Brain microvascular endothelial cell (primary cell): ENCODE data around the gene CMTM5.

Experiments
- DNase-seq: peaks from one replicate; pipeline ENCODE4 v3.0.0-alpha.2; 2020
- H3K27ac ChIP-seq: fragments of 250-450 bp; sonication (Bioruptor Pico); 2 replicates; pipeline ENCODE4 v1.5.1; 2020; ENCODE audit warnings: mild to moderate bottlenecking, moderate library complexity
- H3K27me3 ChIP-seq: fragments of 250-450 bp; sonication (Bioruptor Pico); replicated peaks from 2 replicates; pipeline ENCODE4 v1.5.1; 2020; ENCODE audit warnings: mild to moderate bottlenecking
- H3K36me3 ChIP-seq: fragments of 250-450 bp; sonication (Bioruptor Pico); replicated peaks from 2 replicates; pipeline ENCODE4 v1.5.1; 2020; ENCODE audit warnings: mild to moderate bottlenecking
- H3K4me3 ChIP-seq: 2 replicates; pipeline ENCODE4 v1.5.1; 2011; ENCODE audit warnings: low read depth, mild to moderate bottlenecking, control low read depth, low read length, moderate library complexity
- CTCF ChIP-seq: IDR thresholded peaks from 2 replicates; pipeline ENCODE4 v1.5.1; 2011; ENCODE audit warnings: low read depth, mild to moderate bottlenecking, moderate library complexity, low read length, control low read depth, inconsistent platforms; ENCODE audit errors: missing control alignments
- in situ Hi-C: cut with HindIII; loops from 2 replicates; pipeline ENCODE4 v1.10.0; 2017; ENCODE audit warnings: low sequenced_read_pairs, low pct_ligation_motif_present

Gene CMTM5

GRCh38 chr14:23351681-23352505 is 25.0 kb upstream of the CMTM5 start:
- H3K27ac ChIP-seq, result no peak overlapping the region
- peak overlapping the region; percentile 72 for H3K4me3 ChIP-seq
- no peaks in the 10 kb centered on the region for H3K27me3 ChIP-seq
- no peak for TF ChIP-seq CTCF
- DNase-seq, result no peak
- H3K36me3 ChIP-seq, result no peaks in the 10 kb centered on the region
- in situ Hi-C loops, result no loop called here

GRCh38 chr14:23352506-23353432 is 24.1 kb upstream of the CMTM5 start, which contains the start of gene SLC22A17:
SLC22A17 (minus strand) TSS chr14:23352887.
- no peaks in the 10 kb centered on the region for H3K36me3 ChIP-seq
- TF ChIP-seq CTCF, result peak; percentile 37
- H3K4me3 ChIP-seq, result peak within 1 kb of the TSS; percentile 72
- DNase-seq, result peak; percentile 85
- H3K27me3 ChIP-seq, result no peaks in the 10 kb centered on the region
- H3K27ac ChIP-seq, result no peak within 1 kb of the TSS
- in situ Hi-C loops, result no loop called here

- Histone ChIP-seq H3K36me3 (no peaks in the 10 kb centered on the region), H3K4me3 (no peak overlapping the region), H3K27me3 (no peaks in the 10 kb centered on the region), H3K27ac (no peak overlapping the region)
- no peak for TF ChIP-seq CTCF
- DNase-seq, result no peak
- in situ Hi-C loops, result no loop called here
Observed at GRCh38 chr14:23353433-23353780, 23.4 kb upstream of the CMTM5 start.

- TF ChIP-seq CTCF, result no peak
- DNase-seq, result no peak
- in situ Hi-C loops, result no loop called here
- Histone ChIP-seq H3K27me3 (no peaks in the 10 kb centered on the region), H3K4me3 (no peak overlapping the region), H3K36me3 (no peaks in the 10 kb centered on the region), H3K27ac (no peak overlapping the region)
Observed at GRCh38 chr14:23354990-23355389, 21.9 kb upstream of the CMTM5 start.

GRCh38 chr14:23355871-23356435 is 20.9 kb upstream of the CMTM5 start:
- in situ Hi-C loops, result no loop called here
- no peak for TF ChIP-seq CTCF
- no peak for DNase-seq
- Histone ChIP-seq H3K27me3 (no peaks in the 10 kb centered on the region), H3K27ac (no peak overlapping the region), H3K36me3 (no peaks in the 10 kb centered on the region), H3K4me3 (no peak overlapping the region)
